ENCODE measurements around the gene PTPDC1.
A peak's percentile ranks its signal among the peaks of the same experiment; 100 is the strongest.

Gene PTPDC1

DNA sequence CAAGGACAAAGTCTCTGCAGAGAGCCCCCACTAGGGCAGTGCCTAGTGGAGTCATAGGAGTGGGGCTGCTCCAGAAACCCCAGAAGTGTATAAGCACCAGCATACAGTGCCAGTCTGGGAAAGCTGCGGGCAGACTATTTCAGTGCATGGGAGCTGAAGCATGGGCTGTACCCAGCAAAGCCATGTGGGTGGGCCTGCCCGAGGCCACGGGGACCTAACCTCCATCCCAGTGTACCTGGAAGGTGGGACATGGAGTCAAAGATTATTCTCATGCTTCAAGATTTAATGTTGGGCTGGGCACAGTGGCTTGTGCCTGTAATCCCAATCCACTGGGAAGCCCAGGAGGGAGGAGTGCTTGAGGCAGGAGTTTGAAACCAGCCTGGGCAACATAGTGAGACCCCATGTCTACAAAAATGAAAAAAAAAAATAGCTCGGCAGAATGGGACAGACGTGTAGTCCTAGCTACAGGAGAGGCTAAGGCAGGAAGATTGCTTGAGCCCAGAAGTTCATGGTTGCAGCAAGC is 36.7 kb downstream of the PTPDC1 start:
- H3K4me3 ChIP-seq (ENCODE audit: low read depth, low read length): no peak overlapping the region
- TF ChIP-seq, protein P1, sequence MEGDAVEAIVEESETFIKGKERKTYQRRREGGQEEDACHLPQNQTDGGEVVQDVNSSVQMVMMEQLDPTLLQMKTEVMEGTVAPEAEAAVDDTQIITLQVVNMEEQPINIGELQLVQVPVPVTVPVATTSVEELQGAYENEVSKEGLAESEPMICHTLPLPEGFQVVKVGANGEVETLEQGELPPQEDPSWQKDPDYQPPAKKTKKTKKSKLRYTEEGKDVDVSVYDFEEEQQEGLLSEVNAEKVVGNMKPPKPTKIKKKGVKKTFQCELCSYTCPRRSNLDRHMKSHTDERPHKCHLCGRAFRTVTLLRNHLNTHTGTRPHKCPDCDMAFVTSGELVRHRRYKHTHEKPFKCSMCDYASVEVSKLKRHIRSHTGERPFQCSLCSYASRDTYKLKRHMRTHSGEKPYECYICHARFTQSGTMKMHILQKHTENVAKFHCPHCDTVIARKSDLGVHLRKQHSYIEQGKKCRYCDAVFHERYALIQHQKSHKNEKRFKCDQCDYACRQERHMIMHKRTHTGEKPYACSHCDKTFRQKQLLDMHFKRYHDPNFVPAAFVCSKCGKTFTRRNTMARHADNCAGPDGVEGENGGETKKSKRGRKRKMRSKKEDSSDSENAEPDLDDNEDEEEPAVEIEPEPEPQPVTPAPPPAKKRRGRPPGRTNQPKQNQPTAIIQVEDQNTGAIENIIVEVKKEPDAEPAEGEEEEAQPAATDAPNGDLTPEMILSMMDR (IDR thresholded peaks at IDR 0.05; ENCODE audit: low read depth, low read length, missing control alignments): no peak
- in situ Hi-C loops (cut with HindIII; ENCODE audit: low sequenced_read_pairs): no loop called here
- no peak for DNase-seq (ENCODE audit: low read depth)

GRCh38 chr9:94126844-94127243 is 42.6 kb downstream of the PTPDC1 start:
- no peak overlapping the region for H3K4me3 ChIP-seq (ENCODE audit: low read depth, low read length)
- in situ Hi-C loops (cut with HindIII; ENCODE audit: low sequenced_read_pairs): no loop called here
- TF ChIP-seq, protein P1 (IDR thresholded peaks at IDR 0.05; ENCODE audit: low read depth, low read length, missing control alignments): no peak
- DNase-seq (ENCODE audit: low read depth): no peak

- in situ Hi-C loops (cut with HindIII; ENCODE audit: low sequenced_read_pairs): no loop called here
- TF ChIP-seq, protein P1 (IDR thresholded peaks at IDR 0.05; ENCODE audit: low read depth, low read length, missing control alignments): no peak
Observed at GRCh38 chr9:94127806-94128205, 43.5 kb downstream of the PTPDC1 start.

DNA sequence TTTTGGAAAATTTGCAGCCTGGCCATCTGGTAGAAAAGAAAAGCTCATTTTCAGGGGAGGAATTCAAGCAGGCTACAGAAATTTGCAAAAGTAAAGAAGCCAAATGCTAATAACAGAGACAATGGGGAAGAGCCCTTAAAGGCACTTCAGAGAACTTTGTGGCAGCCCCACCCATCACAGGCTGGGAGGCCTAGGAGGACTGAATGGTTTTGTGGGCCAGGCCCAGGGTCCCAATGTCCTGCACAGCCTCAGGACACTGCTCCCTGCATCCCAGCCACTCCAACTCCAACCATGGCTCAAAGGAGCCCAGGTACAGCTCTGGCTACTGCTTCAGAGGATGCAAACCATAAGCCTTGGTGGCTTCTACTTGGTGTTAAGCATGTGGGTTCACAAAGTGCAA is 44.3 kb downstream of the PTPDC1 start:
- in situ Hi-C loops (cut with HindIII; ENCODE audit: low sequenced_read_pairs): no loop called here
- TF ChIP-seq, protein P1 (IDR thresholded peaks at IDR 0.05; ENCODE audit: low read depth, low read length, missing control alignments): no peak
- DNase-seq (ENCODE audit: low read depth): no peak
- H3K4me3 ChIP-seq (ENCODE audit: low read depth, low read length): no peak overlapping the region

More at GRCh38 chr9:94127806-94128205, 43.5 kb downstream of the PTPDC1 start:
- H3K4me3 ChIP-seq (ENCODE audit: low read depth, low read length): no peak overlapping the region
- DNase-seq (ENCODE audit: low read depth): no peak

GRCh38 chr9:94134629-94135028 is 50.4 kb downstream of the PTPDC1 start:
- in situ Hi-C loops (cut with HindIII; ENCODE audit: low sequenced_read_pairs): no loop called here
- TF ChIP-seq, protein P1 (IDR thresholded peaks at IDR 0.05; ENCODE audit: low read depth, low read length, missing control alignments): no peak
- no peak for DNase-seq (ENCODE audit: low read depth)
- no peak overlapping the region for H3K4me3 ChIP-seq (ENCODE audit: low read depth, low read length)

DNA sequence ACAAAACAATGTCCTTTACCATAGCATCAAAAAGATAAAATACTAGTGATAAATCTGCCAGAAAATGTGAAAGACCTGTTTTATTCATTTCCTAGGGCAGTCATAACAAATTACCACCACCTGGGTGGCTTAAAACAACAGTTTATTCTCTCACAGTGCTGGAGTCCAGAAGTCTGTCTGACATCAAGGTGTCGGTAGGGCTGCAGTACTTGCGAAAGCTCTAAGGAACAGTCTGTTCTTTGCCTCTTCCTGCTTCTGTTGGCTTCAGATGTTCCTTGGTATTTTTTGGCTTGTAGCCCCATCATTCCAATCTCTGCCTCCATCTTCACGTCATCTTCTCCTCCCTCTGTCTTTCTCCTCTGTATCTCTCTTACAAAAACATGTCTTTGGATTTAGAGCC is 51.0 kb downstream of the PTPDC1 start:
- no peak overlapping the region for H3K4me3 ChIP-seq (ENCODE audit: low read depth, low read length)
- DNase-seq (ENCODE audit: low read depth): peak; percentile 77
- in situ Hi-C loops (cut with HindIII; ENCODE audit: low sequenced_read_pairs): no loop called here
- TF ChIP-seq, protein P1 (IDR thresholded peaks at IDR 0.05; ENCODE audit: low read depth, low read length, missing control alignments): no peak

All from astrocyte of the cerebellum (primary cell).